DOHH2 (cell line): ENCODE measurements around the gene MCIDAS.

Experiments used
- H3F3A ChIP-seq: fragments of 200-600 bp; sonication (generic), shearing (Covaris generic); 2 replicates; pipeline ENCODE4 v1.6.0; 2016; ENCODE audit warnings: antibody characterized with exemption, mild to moderate bottlenecking; ENCODE audit not compliant: control insufficient read depth, insufficient read depth
- H3K27ac ChIP-seq: fragments of 200-600 bp; sonication (generic); 2 replicates; pipeline ENCODE4 v1.5.1; 2014; ENCODE audit warnings: low read depth, mild to moderate bottlenecking, low read length, moderate library complexity
- H3K27me3 ChIP-seq: fragments of 200-600 bp; sonication (generic); 2 replicates; pipeline ENCODE4 v1.6.1; 2014; ENCODE audit warnings: mild to moderate bottlenecking, low read length, mixed read lengths; ENCODE audit not compliant: control insufficient read depth
- H3K36me3 ChIP-seq: fragments of 200-600 bp; sonication (generic); 2 replicates; pipeline ENCODE4 v1.6.1; 2014; ENCODE audit warnings: mild to moderate bottlenecking, low read length, moderate library complexity, mixed read lengths; ENCODE audit not compliant: control insufficient read depth
- H3K4me1 ChIP-seq: fragments of 200-600 bp; sonication (generic); 2 replicates; pipeline ENCODE4 v1.6.1; 2014; ENCODE audit warnings: mild to moderate bottlenecking, low read length, mixed read lengths; ENCODE audit not compliant: control insufficient read depth
- H3K4me2 ChIP-seq: fragments of 200-600 bp; sonication (generic); 2 replicates; pipeline ENCODE4 v1.6.0; 2014; ENCODE audit warnings: mild to moderate bottlenecking, low read length, moderate library complexity
- H3K4me3 ChIP-seq: fragments of 200-600 bp; sonication (generic); 2 replicates; pipeline ENCODE4 v1.5.1; 2014; ENCODE audit warnings: mild to moderate bottlenecking, low read length, mixed read lengths
- H3K79me2 ChIP-seq: fragments of 200-600 bp; sonication (generic); 2 replicates; pipeline ENCODE4 v1.6.1; 2014; ENCODE audit warnings: mild to moderate bottlenecking, low read length, mixed read lengths; ENCODE audit not compliant: control insufficient read depth
- H3K9me2 ChIP-seq: fragments of 200-600 bp; sonication (generic); replicated peaks from 2 replicates; pipeline ENCODE4 v1.6.1; 2014; ENCODE audit warnings: mild to moderate bottlenecking, low read length, mixed read lengths; ENCODE audit not compliant: control insufficient read depth
- H3K9me3 ChIP-seq: fragments of 200-600 bp; sonication (generic); 2 replicates; pipeline ENCODE4 v1.6.1; 2014; ENCODE audit warnings: antibody characterized with exemption, low read length, mixed read lengths; ENCODE audit not compliant: control insufficient read depth, insufficient read depth
- H4K20me1 ChIP-seq: fragments of 200-600 bp; sonication (generic); 2 replicates; pipeline ENCODE4 v1.6.0; 2014; ENCODE audit warnings: low read depth, mild to moderate bottlenecking, antibody characterized with exemption, low read length, moderate library complexity; ENCODE audit not compliant: control insufficient read depth, insufficient read depth
- CTCF ChIP-seq: fragments of 200-600 bp; sonication (generic); IDR thresholded peaks from one replicate; pipeline ENCODE4 v1.5.1; 2014; ENCODE audit warnings: antibody characterized with exemption, mild to moderate bottlenecking, low read depth, low read length; ENCODE audit not compliant: poor library complexity, severe bottlenecking
- EZH2phosphoT487 ChIP-seq: fragments of 200-600 bp; sonication (generic); IDR thresholded peaks from 2 replicates; pipeline ENCODE4 v1.6.1; 2017; ENCODE audit warnings: borderline replicate concordance, mild to moderate bottlenecking, antibody characterized with exemption, low read length, moderate library complexity, mixed read lengths

Gene MCIDAS

GRCh38 chr5:55211184-55211874, 15.8 kb downstream of the MCIDAS start:
- Histone ChIP-seq H3F3A (no peaks in the 10 kb centered on the region), H3K27me3 (peaks cover 3% of the 10 kb centered on the region), H3K4me3 (no peak overlapping the region), H3K4me1 (no peaks in the 10 kb centered on the region), H3K36me3 (no peaks in the 10 kb centered on the region), H3K27ac (no peak overlapping the region), H3K4me2 (no peak overlapping the region), H3K79me2 (no peaks in the 10 kb centered on the region), H3K9me2 (no peaks in the 10 kb centered on the region), H3K9me3 (no peaks in the 10 kb centered on the region), H4K20me1 (no peaks in the 10 kb centered on the region)
- no peak for TF ChIP-seq EZH2phosphoT487
- TF ChIP-seq CTCF = no peak

- Histone ChIP-seq H3K9me2 (no peaks in the 10 kb centered on the region), H3K27ac (no peak overlapping the region), H3K27me3 (peaks cover 3% of the 10 kb centered on the region), H3F3A (no peaks in the 10 kb centered on the region), H3K4me2 (no peak overlapping the region), H4K20me1 (no peaks in the 10 kb centered on the region), H3K79me2 (no peaks in the 10 kb centered on the region), H3K36me3 (no peaks in the 10 kb centered on the region), H3K4me1 (no peaks in the 10 kb centered on the region), H3K4me3 (no peak overlapping the region), H3K9me3 (no peaks in the 10 kb centered on the region)
- TF ChIP-seq EZH2phosphoT487 = no peak
- TF ChIP-seq CTCF = no peak
Observed at GRCh38 chr5:55205001-55205400, 22.1 kb downstream of the MCIDAS start.

- TF ChIP-seq CTCF = no peak
- TF ChIP-seq EZH2phosphoT487 = no peak
- no peaks in the 10 kb centered on the region for H3K36me3 ChIP-seq
- no peaks in the 10 kb centered on the region for H4K20me1 ChIP-seq
- H3K4me3 ChIP-seq = no peak overlapping the region
- no peaks in the 10 kb centered on the region for H3K79me2 ChIP-seq
- no peaks in the 10 kb centered on the region for H3F3A ChIP-seq
- no peak overlapping the region for H3K4me2 ChIP-seq
- no peaks in the 10 kb centered on the region for H3K9me3 ChIP-seq
- H3K9me2 ChIP-seq = no peaks in the 10 kb centered on the region
- H3K27ac ChIP-seq = no peak overlapping the region
- H3K27me3 ChIP-seq = peaks cover 23% of the 10 kb centered on the region
- H3K4me1 ChIP-seq = no peaks in the 10 kb centered on the region
Observed at GRCh38 chr5:55191165-55191564, 36.0 kb downstream of the MCIDAS start.
